ENCODE measurements around the gene LIPN.
A peak's percentile ranks its signal among the peaks of the same experiment; 100 is the strongest.
"Not testable (repeated sequence)": the region's sequence is repeated elsewhere in the genome, so short reads cannot be mapped to it uniquely, and the experiment has no call there.

The LIPN gene

DNA sequence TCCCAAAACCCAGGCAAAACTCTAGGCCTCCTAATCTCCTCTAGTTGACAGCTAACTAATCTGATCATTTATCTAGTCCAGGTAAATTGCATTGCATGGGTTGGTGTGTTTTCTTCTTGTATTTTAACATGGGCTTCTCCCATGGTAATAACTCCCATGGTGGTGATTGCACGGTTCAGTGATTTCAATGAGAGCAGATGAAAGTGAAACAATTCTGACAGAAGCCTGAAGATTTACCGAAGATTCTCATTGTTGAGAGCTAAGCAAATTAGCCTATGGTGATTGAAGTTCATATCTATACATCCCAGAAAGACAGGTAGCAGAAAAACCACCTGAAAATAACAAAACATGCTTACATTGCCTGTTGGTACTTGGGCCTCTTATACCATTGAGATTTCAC, 26.6 kb upstream of the LIPN start:
- TF ChIP-seq, protein P1, sequence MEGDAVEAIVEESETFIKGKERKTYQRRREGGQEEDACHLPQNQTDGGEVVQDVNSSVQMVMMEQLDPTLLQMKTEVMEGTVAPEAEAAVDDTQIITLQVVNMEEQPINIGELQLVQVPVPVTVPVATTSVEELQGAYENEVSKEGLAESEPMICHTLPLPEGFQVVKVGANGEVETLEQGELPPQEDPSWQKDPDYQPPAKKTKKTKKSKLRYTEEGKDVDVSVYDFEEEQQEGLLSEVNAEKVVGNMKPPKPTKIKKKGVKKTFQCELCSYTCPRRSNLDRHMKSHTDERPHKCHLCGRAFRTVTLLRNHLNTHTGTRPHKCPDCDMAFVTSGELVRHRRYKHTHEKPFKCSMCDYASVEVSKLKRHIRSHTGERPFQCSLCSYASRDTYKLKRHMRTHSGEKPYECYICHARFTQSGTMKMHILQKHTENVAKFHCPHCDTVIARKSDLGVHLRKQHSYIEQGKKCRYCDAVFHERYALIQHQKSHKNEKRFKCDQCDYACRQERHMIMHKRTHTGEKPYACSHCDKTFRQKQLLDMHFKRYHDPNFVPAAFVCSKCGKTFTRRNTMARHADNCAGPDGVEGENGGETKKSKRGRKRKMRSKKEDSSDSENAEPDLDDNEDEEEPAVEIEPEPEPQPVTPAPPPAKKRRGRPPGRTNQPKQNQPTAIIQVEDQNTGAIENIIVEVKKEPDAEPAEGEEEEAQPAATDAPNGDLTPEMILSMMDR (IDR thresholded peaks at IDR 0.05; ENCODE audit: extremely low read depth, missing control alignments): no peak
- DNase-seq (ENCODE audit: low spot score): peak; percentile 22

DNA sequence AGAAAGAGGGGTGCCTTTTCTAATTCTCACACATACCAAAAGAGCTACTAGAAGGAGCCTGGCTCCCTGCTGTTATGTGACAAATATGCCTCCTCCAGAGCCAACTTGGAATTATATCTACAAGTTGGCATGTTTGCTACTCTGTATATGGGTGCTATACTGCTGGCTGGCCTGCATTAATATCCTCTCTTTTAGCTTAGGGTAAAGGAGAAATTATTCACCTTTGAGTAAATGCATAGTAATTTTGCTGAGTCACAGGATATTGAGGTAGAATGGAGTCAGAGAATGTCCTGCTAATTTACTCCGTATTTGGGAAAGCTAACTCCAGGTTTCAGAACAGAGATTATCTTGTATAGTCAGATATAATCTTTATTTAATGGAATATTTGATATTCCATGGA, 24.2 kb upstream of the LIPN start:
- TF ChIP-seq, protein P1 (IDR thresholded peaks at IDR 0.05; ENCODE audit: extremely low read depth, missing control alignments): no peak
- DNase-seq (ENCODE audit: low spot score): no peak

DNA sequence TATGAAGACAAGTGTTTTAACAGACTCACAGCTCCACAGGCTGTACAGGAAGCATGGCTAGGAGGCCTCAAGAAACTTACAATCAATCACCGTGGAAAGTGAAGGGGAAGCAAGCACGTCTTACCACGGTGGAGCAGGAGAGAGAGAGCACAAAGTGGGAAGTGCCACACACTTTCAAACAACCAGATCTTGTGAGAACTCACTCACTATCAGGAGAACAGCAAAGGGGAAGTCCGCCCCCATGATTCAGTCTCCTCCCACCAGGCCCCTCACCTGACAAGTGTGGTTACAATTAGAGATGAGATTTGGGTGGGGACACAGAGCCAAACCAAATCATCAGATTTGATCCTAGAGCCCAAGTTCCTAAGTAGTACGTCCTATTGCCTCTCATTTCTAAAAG, 17.9 kb upstream of the LIPN start:
- DNase-seq (ENCODE audit: low spot score): not testable (repeated sequence)

DNA sequence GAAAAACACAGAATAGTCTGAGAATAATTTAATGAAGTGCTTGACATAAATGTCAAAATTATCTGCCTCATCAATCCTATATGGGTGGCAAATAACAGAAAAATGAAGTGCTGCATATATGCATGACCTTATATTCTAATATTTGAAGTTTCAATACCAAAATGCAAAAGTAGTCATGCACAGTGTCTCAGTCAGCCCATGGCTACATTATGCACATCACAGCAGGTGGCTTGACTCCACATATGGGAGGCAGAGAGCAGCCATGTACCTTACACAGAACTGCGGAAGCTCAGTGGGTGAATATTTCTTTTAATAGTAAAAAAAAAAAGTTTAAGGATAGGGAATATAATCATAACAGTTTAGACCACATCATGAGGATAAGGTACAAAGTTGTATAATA, 17.4 kb upstream of the LIPN start:
- DNase-seq (ENCODE audit: low spot score): no peak
- TF ChIP-seq, protein P1 (IDR thresholded peaks at IDR 0.05; ENCODE audit: extremely low read depth, missing control alignments): no peak

DNA sequence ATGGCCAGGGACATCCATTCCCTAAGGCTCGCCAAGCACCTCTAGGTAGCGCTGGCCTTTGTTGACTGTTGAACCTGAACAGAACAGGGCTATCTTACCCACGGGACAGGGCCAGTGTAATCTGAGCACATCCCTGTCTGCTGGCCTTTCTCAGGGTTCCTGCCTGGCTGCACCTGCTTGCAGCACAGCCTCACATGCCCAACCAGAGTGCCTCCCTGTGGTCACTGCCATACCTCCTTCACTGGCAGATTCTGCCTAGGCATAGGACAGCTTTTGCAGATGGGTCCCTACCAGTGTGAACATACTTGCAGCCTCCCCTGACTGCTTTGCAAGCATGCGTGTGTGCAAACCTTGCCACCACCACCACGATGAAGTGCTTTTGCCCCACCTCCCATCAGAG, 15.8 kb upstream of the LIPN start:
- DNase-seq (ENCODE audit: low spot score): no peak
- TF ChIP-seq, protein P1 (IDR thresholded peaks at IDR 0.05; ENCODE audit: extremely low read depth, missing control alignments): no peak

DNA sequence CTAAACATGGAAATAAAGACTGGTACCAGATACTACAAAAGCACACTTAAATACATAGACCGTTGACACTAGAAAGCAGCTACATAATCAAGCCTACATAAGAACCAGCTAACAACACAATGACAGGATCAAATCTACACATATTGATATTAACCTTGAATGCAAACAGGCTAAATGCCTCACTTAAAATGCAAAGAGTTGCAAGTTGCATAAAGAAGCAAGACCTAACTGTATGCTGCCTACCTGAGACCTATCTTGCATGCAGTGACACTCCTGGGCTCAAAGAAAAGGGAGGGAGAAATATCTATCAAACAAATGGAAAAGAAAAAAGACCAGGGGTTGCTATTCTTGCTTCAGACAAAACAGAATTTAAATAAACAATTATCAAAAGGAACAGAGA, 14.2 kb upstream of the LIPN start:
- DNase-seq (ENCODE audit: low spot score): no peak
- TF ChIP-seq, protein P1 (IDR thresholded peaks at IDR 0.05; ENCODE audit: extremely low read depth, missing control alignments): no peak

DNA sequence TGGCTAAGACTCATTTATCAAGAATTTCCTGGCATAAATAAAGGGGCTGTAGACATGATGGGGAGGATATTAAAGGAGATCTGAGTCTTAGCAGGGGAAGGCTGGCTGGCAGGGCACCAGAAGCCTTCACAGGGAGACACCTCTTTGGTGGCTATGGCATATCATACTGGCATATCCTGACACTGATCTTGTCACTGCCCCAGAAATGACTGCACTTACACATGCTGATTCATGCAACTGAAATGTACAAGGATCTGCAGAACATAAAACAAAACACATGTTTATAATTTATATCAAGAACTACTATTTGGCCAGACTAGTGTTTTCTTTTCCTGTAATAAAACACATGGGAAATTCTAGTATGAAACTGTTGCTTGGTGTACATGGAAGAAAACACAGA, 5.5 kb upstream of the LIPN start:
- DNase-seq (ENCODE audit: low spot score): no peak
- TF ChIP-seq, protein P1 (IDR thresholded peaks at IDR 0.05; ENCODE audit: extremely low read depth, missing control alignments): no peak

DNA sequence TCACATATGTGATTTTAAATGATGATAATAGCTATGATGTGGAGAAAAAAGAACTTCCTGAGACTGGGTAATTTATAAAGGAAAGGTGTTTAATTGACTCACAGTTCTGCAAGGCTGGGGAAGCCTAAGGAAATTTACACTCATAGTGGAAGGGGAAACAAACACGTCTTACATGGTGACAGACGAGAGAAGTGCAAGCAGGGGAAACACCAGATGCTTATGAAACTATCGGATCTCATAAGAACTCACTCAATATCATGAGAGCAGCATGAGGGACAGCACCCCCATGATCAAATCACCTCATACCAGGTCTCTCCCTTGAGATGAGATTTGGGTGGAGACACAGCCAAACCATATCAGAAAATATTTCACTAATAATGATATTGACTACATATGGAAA, 4.1 kb upstream of the LIPN start:
- TF ChIP-seq, protein P1 (IDR thresholded peaks at IDR 0.05; ENCODE audit: extremely low read depth, missing control alignments): no peak
- DNase-seq (ENCODE audit: low spot score): no peak

Measured in GM20000 (cell line).